Neural cell (in vitro differentiated cells): Measurements from ENCODE around the gene DMKN. TPM values are rescaled to one million over a fixed set of nuclear protein-coding genes. Genes with fewer than 3 reads are reported as not detected.

Experiments
- H2AFZ ChIP-seq: fragments of 200-600, 300-800 bp; sonication (generic), shearing (Covaris generic); 2 replicates; pipeline ENCODE4 v1.6.0; 2014; ENCODE audit warnings: low read depth, mild to moderate bottlenecking, antibody characterized with exemption, low read length, moderate library complexity
- H3F3A ChIP-seq: fragments of 200-600 bp; shearing (Covaris generic); 2 replicates; pipeline ENCODE4 v1.6.1; 2016; ENCODE audit warnings: mild to moderate bottlenecking, moderate library complexity, mixed read lengths, antibody characterized with exemption, low read length; ENCODE audit not compliant: insufficient read depth, poor library complexity, severe bottlenecking
- H3K27ac ChIP-seq: fragments of 200-600, 300-800 bp; sonication (generic), shearing (Covaris generic); 2 replicates; pipeline ENCODE4 v1.5.1; 2014; ENCODE audit warnings: mild to moderate bottlenecking, low read length, moderate library complexity
- H3K27me3 ChIP-seq: fragments of 300-800, 200-600 bp; sonication (generic), shearing (Covaris generic); 2 replicates; pipeline ENCODE4 v1.6.0; 2014; ENCODE audit warnings: mild to moderate bottlenecking, low read depth, low read length, moderate library complexity; ENCODE audit not compliant: insufficient read depth
- H3K36me3 ChIP-seq: fragments of 300-800, 200-600 bp; sonication (generic), shearing (Covaris generic); 2 replicates; pipeline ENCODE4 v1.5.1; 2014; ENCODE audit warnings: mild to moderate bottlenecking, antibody characterized with exemption, low read length, moderate library complexity; ENCODE audit not compliant: insufficient read depth
- H3K4me2 ChIP-seq: fragments of 300-800, 200-600 bp; sonication (generic), shearing (Covaris generic); 2 replicates; pipeline ENCODE4 v1.6.0; 2014; ENCODE audit warnings: mild to moderate bottlenecking, low read length
- H3K4me3 ChIP-seq: fragments of 300-800, 200-600 bp; sonication (generic), shearing (Covaris generic); 2 replicates; pipeline ENCODE4 v1.5.1; 2014; ENCODE audit warnings: mild to moderate bottlenecking, low read length, moderate library complexity
- H3K79me2 ChIP-seq: fragments of 200-600 bp; shearing (Covaris generic); replicated peaks from 2 replicates; pipeline ENCODE4 v1.6.0; 2014; ENCODE audit warnings: mild to moderate bottlenecking, low read length, moderate library complexity; ENCODE audit not compliant: insufficient read depth
- H3K9ac ChIP-seq: fragments of 300-800, 200-600 bp; sonication (generic), shearing (Covaris generic); 2 replicates; pipeline ENCODE4 v1.6.1; 2016; ENCODE audit warnings: mild to moderate bottlenecking, low read length, mixed read lengths
- H3K9me2 ChIP-seq: fragments of 200-600 bp; shearing (Covaris generic); 2 replicates; pipeline ENCODE4 v1.6.1; 2016; ENCODE audit warnings: mild to moderate bottlenecking, low read length, mixed read lengths; ENCODE audit not compliant: insufficient read depth
- H3K9me3 ChIP-seq: fragments of 200-600, 300-800 bp; sonication (generic), shearing (Covaris generic); 2 replicates; pipeline ENCODE4 v1.6.1; 2016; ENCODE audit warnings: mild to moderate bottlenecking, mixed run types, low read length, moderate library complexity, mixed read lengths
- H4K20me1 ChIP-seq: fragments of 200-600 bp; shearing (Covaris generic); 2 replicates; pipeline ENCODE4 v1.6.1; 2016; ENCODE audit warnings: mild to moderate bottlenecking, mixed run types; ENCODE audit not compliant: insufficient read depth
- EP300 ChIP-seq: fragments of 450-650 bp; conservative IDR thresholded peaks from 2 replicates; pipeline ENCODE4 v1.6.1; 2014; ENCODE audit warnings: antibody characterized with exemption, mild to moderate bottlenecking, moderate library complexity; ENCODE audit not compliant: poor library complexity, severe bottlenecking
- EZH2 ChIP-seq: fragments of 200-600, 300-800 bp; shearing (Covaris generic), sonication (generic); IDR thresholded peaks from 2 replicates; pipeline ENCODE4 v1.6.1; 2014; ENCODE audit warnings: antibody characterized with exemption, low read length, borderline replicate concordance, mild to moderate bottlenecking; ENCODE audit not compliant: insufficient read depth, poor library complexity, severe bottlenecking
- MXI1 ChIP-seq: fragments of 450-650 bp; conservative IDR thresholded peaks from 2 replicates; pipeline ENCODE4 v1.6.1; 2014; ENCODE audit warnings: antibody characterized with exemption, mild to moderate bottlenecking; ENCODE audit not compliant: poor library complexity, severe bottlenecking
- POLR2AphosphoS5 ChIP-seq: IDR thresholded peaks from 2 replicates; pipeline ENCODE4 v1.6.1; 2012
- RAD21 ChIP-seq: fragments of 450-650 bp; conservative IDR thresholded peaks from 2 replicates; pipeline ENCODE4 v1.6.1; 2014; ENCODE audit warnings: antibody characterized with exemption, mild to moderate bottlenecking, moderate library complexity
- REST ChIP-seq: IDR thresholded peaks from 2 replicates; pipeline ENCODE4 v1.6.1; 2012; ENCODE audit warnings: borderline replicate concordance
- SMC3 ChIP-seq: fragments of 450-650 bp; conservative IDR thresholded peaks from 2 replicates; pipeline ENCODE4 v1.6.1; 2014; ENCODE audit warnings: antibody characterized with exemption, mild to moderate bottlenecking, moderate library complexity; ENCODE audit not compliant: poor library complexity
- TAF1 ChIP-seq: IDR thresholded peaks from 2 replicates; pipeline ENCODE4 v1.6.1; 2012; ENCODE audit warnings: low read depth
- polyA plus RNA-seq: library from polyadenylated mRNA; depleted of rRNA; stranded (reverse); fragments of >200 nt; gene quantifications from 2 replicates; pipeline ENCODE4 v1.2.3, GENCODE V29; 2014
- TF ChIP-seq, protein P1 (sequence below): fragments of 450-650 bp; IDR thresholded peaks from 2 replicates; pipeline ENCODE4 v1.5.1; 2014; ENCODE audit warnings: antibody characterized with exemption, mild to moderate bottlenecking, moderate library complexity; ENCODE audit not compliant: poor library complexity, severe bottlenecking

Gene DMKN
- polyA plus RNA-seq, 1 donor from 2014 or later, result not detected

DNA sequence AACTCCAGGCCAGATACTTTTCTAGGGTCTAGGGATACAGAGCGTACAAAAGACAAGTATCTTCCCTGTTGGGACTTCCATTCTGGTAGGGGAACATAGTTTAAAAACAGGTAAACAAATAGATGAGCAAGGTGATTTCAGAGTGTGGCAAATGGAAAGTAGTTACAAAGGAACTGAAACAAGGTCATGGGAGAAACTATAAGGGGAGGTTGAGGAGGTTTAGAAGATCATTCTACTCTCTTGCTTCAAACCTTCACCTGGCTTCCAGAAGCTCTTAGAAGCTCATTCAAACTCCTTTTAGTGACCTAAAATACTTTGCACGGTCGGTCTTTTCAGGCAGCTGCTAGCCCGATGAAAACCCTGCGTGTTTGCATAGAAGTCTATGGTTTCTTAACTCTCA lies 56.3 kb downstream of the DMKN start:
- no peak overlapping the region for H3K9ac ChIP-seq

DNA sequence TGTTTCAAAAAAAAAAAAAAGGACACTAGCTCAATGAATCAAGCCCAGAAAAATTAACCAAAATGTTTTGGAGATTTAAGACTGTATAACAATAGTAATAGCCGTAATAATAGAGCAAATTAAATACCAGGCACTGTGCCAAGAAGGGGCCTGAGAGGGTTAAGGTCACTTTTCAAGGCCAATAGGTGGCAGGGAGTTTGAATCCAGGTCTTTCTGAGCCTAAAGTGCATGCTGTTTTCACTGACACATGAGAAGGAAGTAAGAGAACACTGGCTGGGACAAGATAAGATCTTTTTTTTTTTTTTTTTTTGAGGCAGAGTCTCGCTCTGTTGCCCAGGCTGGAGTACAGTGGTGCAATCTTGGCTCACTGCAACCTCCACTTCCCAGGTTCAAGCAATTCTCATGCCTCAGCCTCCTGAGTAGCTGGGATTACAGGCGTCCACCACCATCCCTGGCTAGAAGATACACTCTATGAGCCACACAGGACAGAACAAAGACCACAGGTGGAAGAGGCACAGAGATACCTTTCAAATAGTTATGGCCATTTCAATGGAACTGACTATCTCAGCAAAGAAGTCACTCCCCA lies 57.7 kb downstream of the DMKN start:
- Histone ChIP-seq H4K20me1 (no peaks in the 10 kb centered on the region), H3K36me3 (no peaks in the 10 kb centered on the region)

More for the DNA sequence above, 56.3 kb downstream of the DMKN start:
- no peaks in the 10 kb centered on the region for H4K20me1 ChIP-seq
- no peaks in the 10 kb centered on the region for H3K79me2 ChIP-seq
- TF ChIP-seq TAF1 (no peak), EZH2 (no peak), REST (no peak)
- no peak overlapping the region for H3K4me3 ChIP-seq
- no peak overlapping the region for H2AFZ ChIP-seq
- H3K9me2 ChIP-seq, result no peaks in the 10 kb centered on the region
- no peak overlapping the region for H3K4me2 ChIP-seq
- no peaks in the 10 kb centered on the region for H3K27me3 ChIP-seq
- H3K9me3 ChIP-seq, result no peaks in the 10 kb centered on the region
- H3F3A ChIP-seq, result no peaks in the 10 kb centered on the region
- H3K36me3 ChIP-seq, result no peaks in the 10 kb centered on the region
- H3K27ac ChIP-seq, result no peak overlapping the region

More for the DNA sequence above, 57.7 kb downstream of the DMKN start:
- H3K4me2 ChIP-seq, result no peak overlapping the region
- H3K4me3 ChIP-seq, result no peak overlapping the region
- H3K9me2 ChIP-seq, result no peaks in the 10 kb centered on the region
- H3K9ac ChIP-seq, result no peak overlapping the region
- H3K27me3 ChIP-seq, result no peaks in the 10 kb centered on the region
- no peak for TF ChIP-seq EP300
- TF ChIP-seq, protein P1, sequence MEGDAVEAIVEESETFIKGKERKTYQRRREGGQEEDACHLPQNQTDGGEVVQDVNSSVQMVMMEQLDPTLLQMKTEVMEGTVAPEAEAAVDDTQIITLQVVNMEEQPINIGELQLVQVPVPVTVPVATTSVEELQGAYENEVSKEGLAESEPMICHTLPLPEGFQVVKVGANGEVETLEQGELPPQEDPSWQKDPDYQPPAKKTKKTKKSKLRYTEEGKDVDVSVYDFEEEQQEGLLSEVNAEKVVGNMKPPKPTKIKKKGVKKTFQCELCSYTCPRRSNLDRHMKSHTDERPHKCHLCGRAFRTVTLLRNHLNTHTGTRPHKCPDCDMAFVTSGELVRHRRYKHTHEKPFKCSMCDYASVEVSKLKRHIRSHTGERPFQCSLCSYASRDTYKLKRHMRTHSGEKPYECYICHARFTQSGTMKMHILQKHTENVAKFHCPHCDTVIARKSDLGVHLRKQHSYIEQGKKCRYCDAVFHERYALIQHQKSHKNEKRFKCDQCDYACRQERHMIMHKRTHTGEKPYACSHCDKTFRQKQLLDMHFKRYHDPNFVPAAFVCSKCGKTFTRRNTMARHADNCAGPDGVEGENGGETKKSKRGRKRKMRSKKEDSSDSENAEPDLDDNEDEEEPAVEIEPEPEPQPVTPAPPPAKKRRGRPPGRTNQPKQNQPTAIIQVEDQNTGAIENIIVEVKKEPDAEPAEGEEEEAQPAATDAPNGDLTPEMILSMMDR, result no peak
- no peak for TF ChIP-seq SMC3
- TF ChIP-seq MXI1, result no peak
- TF ChIP-seq RAD21, result no peak
- no peak for TF ChIP-seq TAF1
- no peak for TF ChIP-seq POLR2AphosphoS5
- TF ChIP-seq REST, result no peak
- no peak for TF ChIP-seq EZH2
- no peak overlapping the region for H3K27ac ChIP-seq
- H3K9me3 ChIP-seq, result no peaks in the 10 kb centered on the region
- no peak overlapping the region for H2AFZ ChIP-seq
- H3F3A ChIP-seq, result no peaks in the 10 kb centered on the region
- H3K79me2 ChIP-seq, result no peaks in the 10 kb centered on the region
